ENCODE measurements around the gene DNAH6. TPM values are rescaled to one million over a fixed set of nuclear protein-coding genes. Genes with fewer than 3 reads are reported as not detected.

The DNAH6 gene
- total and polyA plus RNA-seq, 2 of the 8 experiments (the other 6 are each of a cell fraction or from before 2014, with no cell fraction given): 0.06 to 0.43 TPM

DNA sequence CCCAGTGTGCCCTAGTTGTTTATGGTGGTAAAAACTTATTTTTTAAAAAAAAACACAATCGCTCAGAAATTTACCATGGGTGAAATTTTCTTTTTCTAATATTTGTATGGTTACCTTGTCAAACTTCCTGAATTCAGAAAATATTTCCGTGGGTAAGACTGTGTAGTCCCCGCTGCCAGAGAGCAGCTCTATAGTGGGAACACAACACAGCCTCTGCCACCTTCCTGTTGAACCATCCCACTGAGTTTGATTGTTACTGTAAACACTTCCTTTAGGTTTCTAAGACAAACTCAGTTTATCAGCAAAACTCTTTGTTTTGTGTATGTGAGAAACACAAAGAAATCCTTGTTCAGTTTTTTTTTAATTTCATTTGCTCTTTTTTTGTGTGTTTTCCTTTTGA, 17.9 kb downstream of the DNAH6 start:
- Histone ChIP-seq H3K4me2 (ENCODE audit: insufficient read depth in 1 of 2, low read depth in 2 of 2, low read length in 2 of 2) (no peak overlapping the region), H4K8ac (ENCODE audit: extremely low read depth, insufficient read depth, low read length) (no peak overlapping the region), H3K23ac (ENCODE audit: insufficient read length) (no peak overlapping the region), H2AFZ (ENCODE audit: low read length) (no peak overlapping the region), H3K4me1 (replicated peaks in 1 of 4; ENCODE audit: control insufficient read depth in 3 of 4, insufficient read depth in 4 of 4, low read length in 3 of 4) (peaks cover 0 to 3% (median 0%) of the 10 kb centered on the region in 4 experiments; a peak in 1 of 7 replicates), H3K79me1 (ENCODE audit: low read depth, low read length) (no peaks in the 10 kb centered on the region), H3K23me2 (ENCODE audit: low read depth, low read length) (no peaks in the 10 kb centered on the region), H3K4ac (replicated peaks; ENCODE audit: insufficient read length, low read depth, low read length) (no peak overlapping the region), H3K4me3 (ENCODE audit: extremely low read depth in 1 of 4, insufficient read depth in 2 of 4, low read depth in 3 of 4, low read length in 4 of 4) (no peak overlapping the region), H2BK12ac (ENCODE audit: low read depth, low read length) (no peak overlapping the region), H2BK5ac (ENCODE audit: low read depth, low read length) (no peak overlapping the region), H2BK120ac (replicated peaks; ENCODE audit: low read depth, low read length) (no peak overlapping the region), H3K36me3 (ENCODE audit: control insufficient read depth in 2 of 4, insufficient read depth in 4 of 4, low read length in 3 of 4) (no peaks in the 10 kb centered on the region), H3K9me3 (ENCODE audit: insufficient read depth in 2 of 2, low read depth in 1 of 2, low read length in 1 of 2) (no peaks in the 10 kb centered on the region), H4K5ac (ENCODE audit: insufficient read length, low read depth, low read length) (no peak overlapping the region), H3K9ac (replicated peaks in 1 of 4; ENCODE audit: extremely low read depth in 1 of 4, low read depth in 3 of 4, low read length in 3 of 4) (no peak overlapping the region), H2BK20ac (ENCODE audit: low read length) (no peak overlapping the region), H3K56ac (replicated peaks; ENCODE audit: insufficient read length, low read depth, low read length) (no peak overlapping the region), H3K79me2 (ENCODE audit: control insufficient read depth in 1 of 2, insufficient read depth in 2 of 2, low read length in 2 of 2) (no peaks in the 10 kb centered on the region), H2BK15ac (ENCODE audit: low read length) (no peak overlapping the region), H4K20me1 (replicated peaks in 1 of 2; ENCODE audit: control insufficient read depth in 1 of 2, insufficient read depth in 2 of 2, low read length in 2 of 2) (no peaks in the 10 kb centered on the region), H3K27me3 (replicated peaks in 1 of 4; ENCODE audit: control insufficient read depth in 3 of 4, extremely low read depth in 1 of 4, insufficient read depth in 3 of 4, low read length in 3 of 4) (no peaks in the 10 kb centered on the region), H3K27ac (ENCODE audit: low read depth, low read length) (no peak overlapping the region), H3K14ac (ENCODE audit: insufficient read length) (no peak overlapping the region), H3K18ac (ENCODE audit: extremely low read depth, low read length) (no peak overlapping the region), H2AK5ac (ENCODE audit: low read depth, low read length) (no peak overlapping the region), H4K91ac (replicated peaks; ENCODE audit: insufficient read length, low read length) (no peak overlapping the region)
- TF ChIP-seq SP4 (IDR thresholded peaks at IDR 0.05; ENCODE audit: low read length) (no peak), MAFK (IDR thresholded peaks at IDR 0.05; ENCODE audit: low read depth, low read length) (no peak), ATF2 (IDR thresholded peaks at IDR 0.05; ENCODE audit: low read length) (no peak), JUN (IDR thresholded peaks at IDR 0.05; ENCODE audit: low read depth, low read length) (no peak)
- ChIA-PET CTCF (ENCODE audit: partially characterized antibody) (interaction anchor here (0.5 to 0.6 kb wide), 2 partner anchors 31 to 72 kb away, joined by 3 read pairs; no protein-coding TSS in a partner anchor), POLR2A (ENCODE audit: partially characterized antibody) (no interaction called here)
- WGBS, 2 experiments (ENCODE audit: extremely low coverage in 1 of 2, insufficient coverage in 1 of 2, insufficient read length in 1 of 2, insufficient replicate concordance in 2 of 2, low coverage in 1 of 2, low lambda C conversion rate in 2 of 2, missing lambda C conversion rate in 1 of 2): 64% methylated on average over 3 of the region's 3 CpGs; no CpG with 5 or more reads in 1 of the 2 experiments
- FAIRE-seq (no peak), DNase-seq (ENCODE audit: low read depth in 1 of 2, low spot score in 2 of 2) (no peak)
